Measurements from ENCODE around the gene CALCR.

The CALCR gene

DNA sequence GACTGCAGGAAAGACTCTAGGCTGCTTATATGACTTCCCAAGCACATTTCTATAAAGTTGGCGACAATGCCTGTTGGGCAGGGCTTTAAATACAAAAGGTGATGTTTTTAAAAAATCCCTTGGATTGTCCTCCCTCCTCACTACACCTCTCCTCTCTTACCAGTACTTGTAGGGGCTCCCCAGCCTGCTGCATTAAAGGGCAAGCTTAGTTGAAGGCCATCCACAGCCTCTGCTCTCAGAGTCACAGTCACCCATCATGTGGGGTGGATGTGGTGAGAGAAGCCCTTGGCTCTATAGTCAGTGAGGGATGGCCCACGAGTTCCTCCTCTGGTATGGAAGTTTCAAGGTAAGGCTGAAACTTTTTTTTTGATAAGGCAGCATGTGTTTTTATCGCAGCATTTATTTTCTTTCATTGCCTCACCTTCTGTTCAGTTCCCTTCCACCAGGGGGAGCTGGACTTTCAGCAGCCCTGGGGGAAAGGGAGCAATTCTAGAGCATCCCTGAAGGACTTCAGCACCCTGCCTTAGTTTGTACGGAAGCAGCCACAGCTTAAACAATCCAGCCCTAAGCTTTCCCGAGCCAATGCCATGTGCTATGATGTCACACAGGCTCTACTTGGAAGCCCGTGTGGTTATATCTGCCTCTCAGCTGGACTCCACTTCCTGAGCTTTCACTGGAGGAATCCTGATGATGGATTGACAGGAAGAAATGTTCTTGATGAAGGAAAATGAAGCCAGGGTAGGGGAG is 131.9 kb downstream of the CALCR start:
- peak; percentile 56 for DNase-seq

DNA sequence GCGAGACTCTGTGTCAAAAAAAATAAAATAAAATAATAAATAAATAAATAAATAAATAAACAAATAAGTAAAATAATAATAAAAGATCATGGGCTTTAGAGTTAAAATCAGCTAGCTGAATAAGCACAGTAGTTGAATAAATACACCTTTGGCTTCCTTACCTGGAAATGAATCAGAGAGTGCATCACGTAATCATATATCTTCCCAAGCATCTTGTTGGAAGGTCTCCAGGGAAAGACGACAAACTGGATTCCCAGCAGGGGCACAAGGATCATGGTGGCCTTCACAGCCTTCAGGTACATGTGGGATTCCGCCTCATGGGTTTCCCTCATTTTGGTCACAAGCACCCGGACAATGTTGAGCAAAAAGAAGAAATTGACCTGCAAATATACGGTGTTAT is 138.7 kb downstream of the CALCR start:
- DNase-seq, result no peak

DNA sequence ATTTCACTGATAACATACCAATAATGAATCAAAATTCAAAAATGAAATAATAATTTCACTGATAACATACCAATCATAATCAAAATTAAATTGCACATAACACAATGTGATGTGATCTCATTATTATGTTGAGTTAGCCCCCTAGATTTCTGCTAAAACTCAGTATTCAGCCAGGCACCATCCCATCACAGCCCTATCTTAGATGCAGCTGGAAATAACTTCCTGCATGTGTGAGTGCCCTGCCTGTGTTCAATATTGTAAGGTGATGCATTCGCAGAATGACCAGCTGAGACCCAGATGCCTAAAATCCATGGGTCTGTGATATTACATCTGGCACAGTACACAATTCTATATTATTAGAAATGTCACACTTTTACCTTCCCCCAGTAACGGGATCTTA is 142.4 kb downstream of the CALCR start:
- no peak for DNase-seq

GRCh38 chr7:93430917-93431588 is 143.5 kb downstream of the CALCR start:
- DNase-seq, result no peak

DNA sequence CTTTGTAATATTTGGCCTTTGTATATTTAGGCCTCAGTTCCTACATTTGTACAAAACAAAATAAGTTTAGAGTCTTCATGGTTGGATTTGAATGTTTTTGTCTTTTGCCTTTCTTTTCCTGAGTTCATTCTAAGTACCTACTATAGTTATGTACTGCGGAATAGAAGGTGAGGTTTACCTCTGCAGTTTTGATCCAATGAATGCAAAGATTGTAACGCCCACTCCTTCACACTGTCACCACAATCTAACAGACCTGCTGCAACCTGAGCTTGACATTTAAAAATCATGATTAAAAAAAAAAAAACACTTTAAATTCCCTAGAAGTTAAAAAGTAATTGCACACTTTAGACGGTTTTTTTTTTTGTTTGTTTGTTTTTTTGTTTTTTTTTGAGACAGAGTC is 145.0 kb downstream of the CALCR start:
- no peak for DNase-seq

DNA sequence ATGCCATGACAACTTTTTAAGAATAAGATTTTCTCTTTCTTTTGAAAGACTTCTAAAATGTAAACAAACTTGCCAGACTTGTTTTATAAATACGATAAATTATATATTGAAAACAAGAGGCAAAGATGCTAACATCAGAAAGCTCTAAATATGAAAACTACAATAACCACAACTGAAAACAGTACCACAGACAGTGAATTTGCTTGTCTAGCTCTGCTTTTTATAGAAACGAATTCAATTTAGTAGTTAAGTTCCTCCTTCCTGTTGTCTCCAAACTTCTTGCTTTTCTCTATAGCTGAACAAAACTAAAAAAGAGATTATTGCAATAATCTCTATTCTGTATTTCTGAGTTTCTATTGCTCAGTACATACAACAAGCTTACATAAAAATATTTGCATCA is 147.4 kb downstream of the CALCR start:
- DNase-seq, result no peak

- DNase-seq, result no peak
Observed at GRCh38 chr7:93426155-93426696, 148.3 kb downstream of the CALCR start.

DNA sequence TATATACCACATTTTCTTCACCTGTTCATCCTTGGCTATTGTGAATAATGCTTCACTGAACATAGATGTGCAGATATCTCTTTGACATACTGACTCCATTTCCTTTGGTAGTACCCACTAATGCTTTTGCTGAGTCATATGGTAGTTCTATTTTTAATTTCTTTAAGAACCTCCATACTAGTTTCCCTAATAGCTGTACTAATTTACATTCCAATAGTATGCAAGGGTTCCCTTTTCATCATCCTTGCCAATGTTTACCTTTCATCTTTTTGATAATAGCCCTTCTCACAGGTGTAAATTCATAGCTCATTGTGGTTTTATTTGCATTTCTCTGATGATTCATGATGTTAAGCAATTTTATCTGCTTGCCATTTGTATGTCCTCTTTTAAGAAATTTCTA is 159.9 kb downstream of the CALCR start:
- DNase-seq, result peak; percentile 69

GRCh38 chr7:93409324-93409723 is 165.2 kb downstream of the CALCR start:
- no peak for DNase-seq

DNA sequence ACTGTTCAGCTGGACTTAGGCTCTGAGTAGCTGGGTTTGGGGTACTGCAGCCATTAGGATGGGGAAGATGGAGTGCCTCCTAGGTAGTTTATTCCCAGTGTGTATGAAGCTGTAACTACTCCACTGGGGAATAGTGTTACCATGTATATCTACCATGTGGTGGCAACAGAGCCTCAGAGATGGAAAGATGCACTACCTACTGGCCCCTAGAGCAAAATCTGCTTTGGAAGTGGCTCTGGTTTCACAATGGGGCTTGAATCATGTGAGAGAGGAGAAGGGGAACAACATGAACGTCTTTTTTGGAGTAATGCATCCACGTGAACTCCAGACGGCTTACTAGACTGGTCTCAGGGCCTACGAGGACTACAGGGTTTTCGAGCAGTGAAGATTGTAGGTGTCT is 167.3 kb downstream of the CALCR start:
- DNase-seq, result peak; percentile 9

DNA sequence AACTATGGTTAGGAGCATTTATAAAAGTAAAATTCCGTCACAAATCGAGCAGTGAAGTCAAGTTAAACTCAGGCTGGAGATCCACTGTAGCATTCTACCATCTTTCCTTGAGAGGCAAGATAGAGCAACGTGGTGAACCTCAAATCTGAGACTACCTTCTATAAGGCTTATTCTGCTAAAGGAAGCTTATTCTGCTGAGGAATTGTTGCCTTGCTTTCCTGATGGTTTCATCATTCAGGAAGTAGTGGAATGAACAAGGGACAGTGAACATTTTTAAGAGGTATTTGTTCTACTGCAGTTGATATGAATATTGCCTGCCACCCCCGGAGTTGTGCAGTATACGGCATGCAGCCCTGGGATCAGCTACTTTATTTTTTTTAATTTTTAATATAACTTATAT is 171.6 kb downstream of the CALCR start:
- no peak for DNase-seq

- DNase-seq, result no peak
Observed at GRCh38 chr7:93399642-93400041, 174.9 kb downstream of the CALCR start.

GRCh38 chr7:93392984-93393383 is 181.5 kb downstream of the CALCR start:
- DNase-seq, result no peak

- DNase-seq, result no peak
Observed at GRCh38 chr7:93390660-93391059, 183.9 kb downstream of the CALCR start.

DNA sequence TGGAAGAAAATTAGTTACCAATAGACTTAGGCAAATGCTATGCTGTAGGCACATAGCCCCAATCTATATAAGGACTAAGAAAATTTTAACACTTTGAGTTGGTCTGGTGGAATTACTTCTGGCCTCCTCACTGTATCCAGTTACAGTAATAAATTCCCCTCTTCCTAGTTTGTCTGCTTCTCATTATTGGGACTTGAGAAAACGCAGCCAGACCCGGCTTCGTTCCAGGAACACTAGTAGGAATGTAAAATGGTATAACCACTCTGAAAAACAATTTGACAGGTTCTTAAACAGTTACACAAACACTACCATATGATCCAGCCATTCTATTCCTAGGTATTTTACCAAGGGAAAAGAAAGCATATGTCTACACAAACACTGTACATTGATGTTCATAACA is 192.2 kb downstream of the CALCR start:
- DNase-seq, result no peak

GRCh38 chr7:93378131-93378760 is 196.3 kb downstream of the CALCR start:
- no peak for DNase-seq

GRCh38 chr7:93375603-93376002 is 198.9 kb downstream of the CALCR start:
- DNase-seq, result no peak
